HG02610 (cell line): Measurements from ENCODE around the gene SMAD6.

Source experiments
- ATAC-seq: cut with Tn5 transposase; IDR thresholded peaks from one replicate; pipeline ENCODE4 v1.9.1; 2021; ENCODE audit warnings: mild to moderate bottlenecking, moderate library complexity; ENCODE audit not compliant: unreplicated experiment

The SMAD6 gene

DNA sequence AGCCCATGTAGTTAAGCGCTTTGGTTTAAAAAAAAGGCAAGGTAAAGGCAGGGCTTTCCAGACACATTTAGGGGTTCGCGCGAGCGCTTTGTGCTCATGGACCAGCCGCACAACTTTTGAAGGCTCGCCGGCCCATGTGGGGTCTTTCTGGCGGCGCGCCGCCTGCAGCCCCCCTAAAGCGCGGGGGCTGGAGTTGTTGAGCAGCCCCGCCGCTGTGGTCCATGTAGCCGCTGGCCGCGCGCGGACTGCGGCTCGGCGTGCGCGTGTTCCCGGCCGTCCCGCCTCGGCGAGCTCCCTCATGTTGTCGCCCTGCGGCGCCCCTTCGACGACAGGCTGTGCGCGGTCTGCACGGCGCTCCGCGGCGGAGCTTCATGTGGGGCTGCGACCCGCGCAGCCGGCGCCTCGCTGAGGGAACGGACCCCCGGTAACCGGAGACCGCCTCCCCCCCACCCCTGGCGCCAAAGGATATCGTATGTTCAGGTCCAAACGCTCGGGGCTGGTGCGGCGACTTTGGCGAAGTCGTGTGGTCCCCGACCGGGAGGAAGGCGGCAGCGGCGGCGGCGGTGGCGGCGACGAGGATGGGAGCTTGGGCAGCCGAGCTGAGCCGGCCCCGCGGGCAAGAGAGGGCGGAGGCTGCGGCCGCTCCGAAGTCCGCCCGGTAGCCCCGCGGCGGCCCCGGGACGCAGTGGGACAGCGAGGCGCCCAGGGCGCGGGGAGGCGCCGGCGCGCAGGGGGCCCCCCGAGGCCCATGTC is 927 bp downstream of the SMAD6 start:
- ATAC-seq: no peak

- no peak for ATAC-seq
These were observed 1.5 kb downstream of the SMAD6 start for GRCh38 chr15:66703540-66703941.

- no peak for ATAC-seq
These were observed 2.2 kb downstream of the SMAD6 start for GRCh38 chr15:66704019-66704802.

- ATAC-seq: no peak
These were observed 2.7 kb downstream of the SMAD6 start for GRCh38 chr15:66704803-66705153.

- no peak for ATAC-seq
These were observed 3.5 kb downstream of the SMAD6 start for GRCh38 chr15:66705277-66706146.

DNA sequence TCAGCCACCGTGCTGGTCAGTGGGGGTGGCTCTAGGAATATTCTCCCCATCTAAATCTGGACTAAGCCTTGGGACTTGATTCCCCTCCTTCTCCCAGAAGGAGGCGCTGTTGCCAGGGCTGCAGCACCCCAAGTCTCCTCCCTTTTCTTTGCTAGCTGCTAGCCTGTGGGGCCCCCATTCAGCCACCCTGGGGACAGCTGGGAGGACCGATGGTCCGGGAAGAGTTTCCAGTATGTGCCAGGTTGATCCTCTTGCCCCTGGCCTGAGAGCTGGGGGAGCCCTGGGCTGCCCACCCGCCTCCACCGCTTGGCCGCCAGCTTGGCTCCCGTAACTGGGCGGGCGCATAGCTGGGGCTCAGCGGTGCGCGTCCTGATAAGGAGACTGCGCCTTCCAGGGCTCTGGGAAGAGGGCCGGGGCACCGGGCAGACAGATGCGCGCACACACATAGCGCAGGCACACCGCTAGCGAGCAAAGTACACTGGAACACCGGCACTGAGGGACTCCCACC is 4.2 kb downstream of the SMAD6 start:
- no peak for ATAC-seq

DNA sequence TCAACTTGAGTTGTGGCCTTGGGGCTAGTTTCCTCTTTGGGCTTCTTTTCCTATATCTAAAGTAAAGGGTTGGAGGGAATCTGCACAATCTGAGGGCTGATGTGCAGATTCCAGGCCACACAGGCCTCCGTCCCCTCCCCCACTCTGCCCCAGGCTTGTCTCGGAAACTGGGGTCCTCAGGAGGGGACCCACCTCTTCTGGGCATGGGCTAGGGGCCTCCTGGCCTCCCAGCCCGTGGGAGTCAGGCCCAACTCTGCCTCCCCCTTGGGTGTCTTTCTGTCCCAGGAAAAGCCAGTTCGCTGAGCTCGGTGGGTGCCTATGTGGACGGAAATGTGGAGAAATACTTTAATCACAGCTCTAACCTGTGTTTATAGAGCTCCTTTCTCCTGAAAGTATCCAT is 4.8 kb downstream of the SMAD6 start:
- ATAC-seq: no peak

DNA sequence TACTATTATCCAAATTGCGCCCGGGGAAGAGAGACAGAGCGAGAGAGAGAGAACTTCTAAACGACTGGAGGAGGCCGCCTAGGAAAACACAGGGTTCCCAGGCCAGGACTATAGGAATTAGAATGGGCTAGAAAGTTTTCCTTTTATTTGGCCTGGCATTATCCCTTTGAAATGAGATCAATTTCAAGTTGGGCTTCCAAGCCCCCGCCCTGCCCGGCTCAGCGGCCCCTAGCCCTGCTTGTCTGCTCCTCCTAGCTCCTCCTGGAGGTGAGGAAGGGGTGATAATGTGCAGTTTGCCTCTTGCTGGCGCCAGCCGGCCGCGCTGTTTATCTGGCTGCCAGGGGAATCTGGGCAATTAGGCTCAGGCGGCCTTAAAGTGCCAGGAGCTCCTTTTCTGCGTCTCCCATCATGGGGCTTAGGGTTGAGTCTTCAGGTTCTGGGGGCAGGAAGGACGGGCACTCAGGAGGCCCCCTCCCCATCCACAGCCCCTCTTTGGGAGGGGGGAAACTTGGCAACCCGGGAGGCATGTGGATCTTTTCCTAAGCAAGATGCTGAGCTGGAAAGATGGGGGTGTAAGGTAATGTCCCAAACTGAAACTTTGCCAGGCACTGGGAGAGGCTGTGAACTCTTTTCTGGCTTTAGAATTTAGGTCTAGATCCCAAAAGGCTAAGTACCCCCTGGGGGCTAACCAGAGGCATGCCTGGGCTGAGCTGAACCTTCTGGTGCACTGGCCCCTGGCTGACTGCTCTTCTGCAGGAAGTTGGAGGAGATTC is 5.5 kb downstream of the SMAD6 start:
- ATAC-seq: no peak

DNA sequence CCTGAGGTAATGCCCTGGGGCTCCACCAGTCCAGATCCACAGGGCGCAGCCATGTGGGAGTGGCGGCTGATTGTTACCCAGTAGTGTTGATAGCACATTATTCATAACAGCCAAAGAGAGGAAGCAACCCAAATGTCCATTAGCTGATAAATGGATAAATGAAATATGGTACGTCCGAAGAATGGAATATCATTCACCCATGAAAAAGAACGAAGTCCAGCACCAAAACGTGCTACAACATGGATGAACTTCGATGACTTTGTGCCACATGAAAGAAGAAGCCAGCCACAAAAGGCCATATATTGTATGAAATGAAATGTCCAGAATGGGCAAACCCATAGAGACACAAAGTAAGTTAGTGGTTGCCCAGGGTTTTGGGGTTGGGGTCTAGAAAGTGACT is 6.4 kb downstream of the SMAD6 start:
- ATAC-seq: no peak

DNA sequence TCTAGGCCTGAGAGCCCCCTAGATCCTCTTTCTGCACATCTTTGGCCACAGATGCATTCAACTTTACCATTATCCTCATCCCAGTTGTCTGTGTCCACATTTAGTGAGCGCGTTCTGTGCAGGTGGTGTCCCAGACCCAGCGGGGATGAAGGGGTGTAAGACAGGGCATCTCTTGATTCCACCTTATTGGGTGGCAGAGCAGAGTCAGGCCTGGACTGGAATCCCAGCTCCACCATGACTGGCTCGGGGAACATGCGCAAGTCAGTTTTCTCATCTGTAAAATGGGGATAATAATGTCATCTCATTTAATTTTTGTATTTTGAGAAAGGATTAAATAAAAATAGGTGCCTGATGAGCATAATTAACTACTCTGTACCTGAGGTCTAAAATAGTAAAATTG is 7.8 kb downstream of the SMAD6 start:
- ATAC-seq: no peak

DNA sequence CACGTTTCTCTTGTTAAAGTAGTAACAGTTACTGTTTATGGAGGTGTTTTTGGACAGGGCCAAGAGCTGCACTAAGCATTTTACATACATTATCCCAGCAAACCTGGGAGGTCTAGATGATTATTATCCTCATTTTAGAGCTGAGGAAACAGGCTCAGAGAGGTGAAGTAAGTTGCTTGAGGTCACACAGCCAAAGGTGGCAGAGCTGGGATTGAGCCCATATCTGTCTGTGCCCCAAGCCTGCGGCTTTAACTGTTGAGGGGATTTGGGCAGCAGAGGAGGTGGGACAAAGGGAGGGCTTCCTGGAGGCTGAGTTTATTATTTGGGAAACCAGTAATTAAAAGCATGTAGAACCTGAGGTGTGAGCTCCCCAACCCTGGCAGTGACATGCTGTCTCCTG is 9.2 kb downstream of the SMAD6 start:
- ATAC-seq: no peak

GRCh38 chr15:66711862-66712261 is 9.8 kb downstream of the SMAD6 start:
- ATAC-seq: no peak

DNA sequence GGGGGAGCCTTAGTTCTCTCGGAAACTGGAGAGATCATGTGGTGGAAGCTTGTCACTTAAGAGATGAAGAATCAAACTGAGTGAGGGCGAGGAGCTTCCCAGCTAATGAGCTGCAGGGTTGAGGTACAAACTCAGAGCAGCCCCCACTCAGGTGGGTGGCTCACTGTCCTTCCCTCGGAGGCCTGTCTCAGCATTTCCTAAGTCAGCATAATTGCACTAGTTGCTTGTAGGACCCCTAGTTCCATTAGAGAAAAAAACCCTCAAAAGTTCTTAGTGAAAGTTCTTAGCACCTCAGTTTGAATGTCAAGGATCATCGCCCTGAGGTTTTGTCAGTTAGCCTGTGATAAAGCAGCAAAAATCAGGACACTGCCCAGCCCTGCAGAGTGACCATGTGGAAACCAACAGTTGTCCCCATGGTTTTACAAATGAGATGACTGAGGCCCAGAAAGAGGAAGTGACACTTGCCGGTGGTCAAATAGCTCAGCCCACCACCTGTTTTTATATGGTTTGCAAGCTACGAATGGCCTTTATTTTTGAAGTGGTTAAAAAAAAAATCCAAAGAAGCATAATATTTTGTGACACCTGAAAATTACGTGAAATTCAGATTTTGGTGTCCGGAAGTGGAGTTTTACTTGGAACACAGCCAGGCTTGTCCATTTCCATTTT is 11.9 kb downstream of the SMAD6 start:
- ATAC-seq: no peak

DNA sequence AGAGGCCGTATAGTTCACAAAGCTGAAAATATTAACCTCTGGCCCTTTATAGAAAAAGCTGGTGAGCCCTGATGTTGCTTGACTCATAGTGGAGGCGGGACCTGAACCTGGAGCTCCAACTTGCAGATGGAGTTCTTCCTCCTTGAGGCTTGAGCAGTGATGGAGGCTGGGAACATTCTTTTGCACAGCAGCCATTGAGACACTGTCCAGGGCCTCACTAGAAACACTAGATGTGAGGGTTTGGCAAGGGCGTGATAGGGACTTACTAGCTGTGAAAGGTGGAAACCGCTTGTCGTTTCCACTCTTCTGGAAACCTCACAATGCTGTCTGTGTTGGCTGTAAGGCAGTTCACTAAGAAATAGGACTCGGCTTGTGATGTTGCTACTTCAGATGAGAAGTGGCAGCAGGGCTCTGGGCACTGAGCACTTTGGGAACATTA is 12.5 kb downstream of the SMAD6 start:
- ATAC-seq: no peak

GRCh38 chr15:66715181-66715624 is 13.2 kb downstream of the SMAD6 start:
- ATAC-seq: no peak

GRCh38 chr15:66715720-66716655 is 14.0 kb downstream of the SMAD6 start:
- no peak for ATAC-seq

GRCh38 chr15:66716656-66717020 is 14.6 kb downstream of the SMAD6 start:
- no peak for ATAC-seq

- no peak for ATAC-seq
These were observed 16.4 kb downstream of the SMAD6 start for GRCh38 chr15:66718220-66718988.
